CD4-positive, alpha-beta T cell treated with Interleukin-6 at 100 ng/mL for 8 hours (primary cell): Measurements from ENCODE around the gene PCNX2.
"Not testable (repeated sequence)": the region's sequence is repeated elsewhere in the genome, so short reads cannot be mapped to it uniquely, and the experiment has no call there.

Experiments
- DNase-seq: peaks from one replicate; pipeline ENCODE4 v3.0.0-alpha.2; 2020; ENCODE audit warnings: mixed read lengths, low spot score

Gene PCNX2

GRCh38 chr1:233151861-233152260 lies 143.7 kb downstream of the PCNX2 start:
- no peak for DNase-seq

GRCh38 chr1:233144434-233144833 lies 151.1 kb downstream of the PCNX2 start:
- DNase-seq: no peak

DNA sequence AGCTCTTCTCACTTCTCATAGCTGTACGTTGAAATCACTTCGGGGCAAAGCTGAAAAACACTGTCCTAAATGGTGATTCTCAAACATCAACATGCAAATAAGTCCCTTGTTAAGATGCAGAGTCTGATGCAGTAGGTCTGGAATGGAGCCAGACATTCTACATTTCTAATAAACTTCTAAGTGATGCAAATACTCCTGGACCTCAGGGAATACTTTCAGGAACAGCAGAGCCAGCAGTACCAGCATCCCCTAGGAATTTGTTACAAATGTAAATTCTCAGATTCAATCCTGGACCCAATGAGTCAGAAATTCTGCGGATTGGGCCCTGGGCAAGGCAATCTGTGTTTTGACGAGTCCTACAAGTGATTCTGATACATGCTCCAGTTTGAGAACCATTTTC lies 152.3 kb downstream of the PCNX2 start:
- no peak for DNase-seq

GRCh38 chr1:233140974-233141373 lies 154.6 kb downstream of the PCNX2 start:
- DNase-seq: no peak

DNA sequence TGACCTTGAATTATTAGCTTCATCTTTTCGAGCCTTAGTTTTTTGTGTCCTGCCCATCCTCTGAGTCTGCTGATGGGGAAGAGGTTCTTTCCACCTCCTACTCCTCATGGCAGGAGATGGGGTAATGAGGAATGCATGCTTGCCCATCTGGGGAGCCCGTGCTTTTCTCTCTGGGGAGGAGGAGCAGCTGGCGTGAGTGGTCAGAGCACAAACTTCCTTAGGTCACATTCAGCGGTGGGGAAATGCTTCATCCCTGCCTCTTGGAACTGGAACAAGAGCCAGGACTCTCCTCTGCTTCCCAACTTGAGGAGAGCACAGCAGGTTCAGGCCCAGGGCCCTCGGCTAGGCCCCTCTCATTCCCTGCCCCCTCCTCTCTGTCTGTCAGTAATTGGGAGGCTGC lies 155.0 kb downstream of the PCNX2 start:
- no peak for DNase-seq

- DNase-seq: no peak
Observed at GRCh38 chr1:233138788-233139585, 156.5 kb downstream of the PCNX2 start.

DNA sequence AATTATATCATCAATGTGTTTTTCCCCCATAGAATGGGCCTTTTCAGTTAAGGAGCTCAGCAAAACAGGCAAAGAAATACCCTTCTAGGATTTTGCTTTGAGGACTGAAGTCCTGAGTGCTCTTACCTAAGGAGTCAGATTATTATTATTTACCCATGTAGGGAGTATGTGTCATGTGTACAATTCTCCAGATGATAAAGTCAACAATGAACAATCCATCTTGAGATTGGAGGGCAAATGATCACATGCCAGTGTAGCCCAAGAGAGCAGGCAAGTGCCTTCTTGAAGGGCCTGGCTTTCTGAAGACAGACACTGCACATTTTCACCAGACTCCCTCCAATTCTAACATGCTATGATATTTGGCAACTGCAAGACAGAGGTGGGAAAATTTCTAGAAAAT lies 159.7 kb downstream of the PCNX2 start:
- DNase-seq: no peak

GRCh38 chr1:233132445-233132844 lies 163.1 kb downstream of the PCNX2 start:
- no peak for DNase-seq

GRCh38 chr1:233129031-233129430 lies 166.5 kb downstream of the PCNX2 start:
- DNase-seq: not testable (repeated sequence)

GRCh38 chr1:233127157-233127556 lies 168.4 kb downstream of the PCNX2 start:
- DNase-seq: no peak

DNA sequence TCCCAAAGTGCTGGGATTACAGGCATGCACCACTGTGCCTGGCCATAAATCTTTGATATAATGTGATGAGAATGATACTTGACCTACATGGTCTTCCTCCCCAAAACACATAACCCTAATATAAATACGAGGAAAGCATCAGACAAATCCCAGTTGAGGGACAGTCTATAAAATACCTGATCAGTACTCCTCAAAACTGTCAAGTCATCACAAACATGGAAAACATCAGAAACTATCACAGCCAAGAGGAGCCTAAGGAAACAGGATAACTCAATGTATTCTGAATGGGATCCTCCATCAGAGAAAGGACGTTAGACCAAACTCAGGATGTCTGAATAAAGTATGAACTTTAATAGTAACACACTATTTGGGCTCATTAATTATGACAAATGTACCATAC lies 172.7 kb downstream of the PCNX2 start:
- DNase-seq: no peak

GRCh38 chr1:233121947-233122559 lies 173.5 kb downstream of the PCNX2 start:
- no peak for DNase-seq

- DNase-seq: no peak
Observed at GRCh38 chr1:233114860-233115259, 180.7 kb downstream of the PCNX2 start.

DNA sequence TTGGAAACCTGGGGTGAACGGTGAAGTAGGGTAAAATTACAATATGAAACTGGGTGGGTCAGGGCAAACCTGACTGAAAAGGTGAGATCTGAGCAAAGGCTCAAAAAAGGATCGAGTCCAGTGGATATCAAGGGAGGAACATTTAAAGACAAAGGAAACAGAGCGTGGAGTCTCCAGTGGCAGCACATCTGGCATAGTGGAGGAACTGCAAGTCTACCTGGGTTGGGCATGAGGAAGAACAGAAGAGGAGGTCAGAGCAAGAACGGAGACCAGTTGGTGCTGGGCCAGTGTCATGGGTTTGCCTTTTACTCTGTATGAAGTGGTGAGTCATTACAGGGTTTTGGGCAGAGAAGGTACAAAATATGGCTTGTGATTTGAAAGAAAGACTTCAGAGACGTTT lies 181.4 kb downstream of the PCNX2 start:
- no peak for DNase-seq

DNA sequence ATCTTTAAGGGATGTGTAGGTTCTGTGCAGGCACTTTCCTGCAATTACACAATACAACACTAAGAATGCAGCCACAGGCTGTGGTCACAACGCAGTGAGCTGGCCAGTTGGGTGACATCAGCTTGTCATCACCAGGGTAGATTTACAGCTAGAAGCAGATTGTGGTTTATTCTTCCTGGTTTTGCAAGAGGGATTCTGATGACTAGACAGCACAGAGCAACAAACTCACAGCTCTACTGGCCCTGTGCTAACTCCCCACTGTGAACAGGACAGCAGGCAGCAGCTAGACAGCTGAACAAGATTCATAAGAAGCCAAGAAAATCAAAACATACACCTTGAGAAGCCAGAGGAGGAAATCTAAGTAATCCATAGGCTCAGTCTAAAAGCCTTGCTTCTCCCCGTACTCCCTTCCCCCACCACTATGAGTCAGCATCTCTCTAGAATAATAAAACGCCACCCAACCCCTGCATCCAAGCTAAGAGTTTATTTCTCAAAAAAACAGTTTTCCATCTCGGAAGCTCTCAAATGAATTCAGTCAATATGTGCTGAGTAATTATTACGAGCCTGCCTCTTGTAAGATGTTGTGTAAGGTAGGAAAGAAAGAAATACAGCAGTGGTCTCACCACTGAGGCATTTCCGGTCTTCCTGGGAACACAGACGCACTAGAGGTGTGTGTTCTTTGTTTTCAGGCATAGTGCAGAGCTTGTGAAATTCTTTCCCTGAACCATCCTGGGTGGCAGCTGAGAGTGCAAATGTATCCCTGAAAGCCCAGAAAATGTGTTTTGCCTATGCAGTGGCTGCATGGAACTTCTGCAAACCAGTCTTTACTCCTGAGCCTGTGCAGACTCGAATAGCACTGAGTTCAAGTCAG lies 182.3 kb downstream of the PCNX2 start:
- DNase-seq: no peak

DNA sequence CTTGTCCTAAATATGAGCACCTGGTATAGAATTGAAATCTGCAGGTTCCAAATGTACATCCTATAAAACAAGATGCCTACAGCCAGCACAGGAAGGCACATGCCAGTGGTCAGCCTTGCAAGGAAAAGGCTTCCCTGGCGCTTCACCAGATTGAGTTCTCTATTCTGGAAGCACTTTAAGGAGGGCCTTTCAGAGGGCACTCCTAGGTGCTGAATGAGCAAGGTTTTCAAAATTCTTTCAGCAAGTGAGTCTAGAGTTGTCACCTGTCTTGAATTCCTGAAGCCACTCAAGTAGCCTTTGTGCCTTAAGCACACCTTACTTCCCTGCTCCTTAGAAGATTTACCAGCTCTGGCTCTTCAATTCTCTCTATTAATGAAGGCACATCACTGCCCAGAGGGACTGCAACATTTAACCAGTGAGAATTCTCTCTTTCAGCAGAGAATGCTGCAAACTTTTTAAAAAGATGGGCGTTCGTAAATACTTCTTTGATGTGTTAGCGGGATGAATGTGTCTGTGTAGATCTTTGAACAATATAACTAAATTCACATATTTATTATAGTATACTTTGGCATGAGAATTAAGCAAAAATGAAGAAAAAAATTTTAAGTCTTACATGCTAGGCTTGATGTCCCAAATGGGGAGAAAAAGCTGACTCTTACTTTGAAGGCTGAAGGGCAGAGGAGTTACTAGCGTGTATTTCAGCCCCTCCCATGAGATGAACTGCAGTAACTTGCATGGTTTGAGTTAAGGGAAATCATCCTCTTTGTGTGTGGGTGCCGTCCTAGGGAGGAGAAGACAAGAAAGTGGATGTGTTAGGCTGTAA lies 183.1 kb downstream of the PCNX2 start:
- DNase-seq: no peak

GRCh38 chr1:233111731-233112130 lies 183.8 kb downstream of the PCNX2 start:
- DNase-seq: no peak

- no peak for DNase-seq
Observed at GRCh38 chr1:233109096-233109495, 186.4 kb downstream of the PCNX2 start.

DNA sequence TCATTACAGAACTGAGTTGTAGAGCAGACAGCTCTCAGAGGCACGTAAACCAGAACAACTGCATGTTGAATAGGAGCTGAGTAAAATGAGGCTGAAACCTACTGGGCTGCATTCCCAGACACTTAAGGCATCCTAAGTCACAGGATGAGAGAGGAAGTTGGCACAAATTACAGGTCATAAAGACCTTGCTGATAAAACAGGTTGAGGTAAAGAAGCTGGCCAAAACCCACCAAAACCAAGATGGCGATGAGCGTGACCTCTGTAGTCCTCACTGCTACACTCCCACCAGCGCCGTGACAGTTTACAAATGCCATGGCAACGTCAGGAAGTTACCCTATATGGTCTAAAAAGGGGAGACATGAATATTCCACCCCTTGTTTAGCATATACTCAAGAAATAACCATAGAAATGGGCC lies 187.8 kb downstream of the PCNX2 start:
- not testable (repeated sequence) for DNase-seq

DNA sequence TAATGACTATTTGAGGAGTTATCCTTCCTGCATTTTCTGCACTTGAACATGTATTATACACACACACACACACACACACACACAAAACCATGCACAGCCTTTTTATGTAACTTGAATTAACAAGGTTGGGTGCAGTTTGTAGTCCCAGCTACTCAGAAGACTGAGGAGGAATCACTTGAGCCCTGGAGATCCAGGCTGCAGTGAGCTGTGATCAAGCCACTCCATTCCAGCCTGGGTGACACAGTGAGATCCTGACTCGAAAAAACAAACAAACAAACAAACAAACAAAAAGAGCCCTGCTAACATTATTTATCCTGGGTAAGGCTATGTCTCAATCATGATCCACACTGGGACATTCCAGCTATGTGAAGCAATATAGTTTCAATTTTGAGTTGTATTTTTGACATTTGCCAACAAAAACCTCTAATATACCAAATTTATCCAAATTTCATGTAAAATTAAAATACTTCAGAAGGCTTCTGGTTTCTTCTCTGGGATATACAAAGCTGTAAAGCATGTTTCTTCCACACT lies 188.3 kb downstream of the PCNX2 start:
- no peak for DNase-seq

DNA sequence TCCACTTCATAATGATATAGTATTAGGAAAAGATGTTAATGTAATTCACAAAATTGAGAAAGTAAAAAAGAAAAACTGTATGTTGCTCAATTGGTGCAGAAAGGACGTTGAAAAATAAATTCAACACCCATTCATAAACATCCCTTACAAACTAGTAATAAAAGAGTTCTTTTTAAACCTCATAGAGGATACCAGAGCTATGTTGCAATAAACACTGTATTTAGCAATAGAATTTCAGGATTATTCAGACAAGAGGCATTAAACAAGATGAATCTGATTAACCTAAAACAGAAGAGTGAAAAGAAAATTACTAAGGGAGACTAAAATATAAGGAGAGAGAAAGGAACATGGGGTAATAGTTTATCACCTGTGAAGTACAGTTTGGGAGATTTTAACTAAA lies 190.3 kb downstream of the PCNX2 start:
- DNase-seq: no peak

- DNase-seq: no peak
Observed at GRCh38 chr1:233102341-233102740, 193.2 kb downstream of the PCNX2 start.
